ENCODE results near the gene SLC36A2.

The SLC36A2 gene

DNA sequence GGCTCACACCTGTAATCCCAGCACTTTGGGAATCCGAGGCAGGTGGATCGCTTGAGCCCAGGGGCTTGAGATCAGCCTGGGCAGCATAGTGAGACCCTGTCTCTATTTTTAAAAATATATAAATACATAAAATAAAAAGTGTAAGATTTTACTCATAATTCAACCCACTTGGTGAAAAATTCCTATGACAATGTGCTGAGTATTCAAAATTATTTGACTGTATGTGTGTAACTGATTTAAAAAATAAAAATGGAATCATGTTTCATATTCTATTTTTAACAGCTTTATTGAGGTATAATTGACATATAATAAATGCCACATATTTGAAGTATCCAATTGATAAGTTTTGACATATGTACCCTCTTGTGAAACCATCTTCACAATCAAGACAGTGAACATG lies 71.6 kb downstream of the SLC36A2 start:
- no peaks in the 10 kb centered on the region for H3K4me1 ChIP-seq (ENCODE audit: low read length)
- H4K20me1 ChIP-seq (ENCODE audit: insufficient read depth, low read length) = no peaks in the 10 kb centered on the region
- H3K36me3 ChIP-seq (replicated peaks; ENCODE audit: insufficient read depth, low read length) = no peaks in the 10 kb centered on the region
- DNase-seq = no peak
- no peaks in the 10 kb centered on the region for H3K9me3 ChIP-seq (replicated peaks; ENCODE audit: insufficient read depth, low read length)
- H3F3A ChIP-seq (ENCODE audit: insufficient read depth, low read length) = no peaks in the 10 kb centered on the region
- TF ChIP-seq EZH2 (optimal IDR thresholded peaks at IDR 0.05; ENCODE audit: low read depth, low read length) (no peak), EZH2phosphoT487 (IDR thresholded peaks at IDR 0.05; ENCODE audit: low read length) (no peak)
- TF ChIP-seq, protein P1, sequence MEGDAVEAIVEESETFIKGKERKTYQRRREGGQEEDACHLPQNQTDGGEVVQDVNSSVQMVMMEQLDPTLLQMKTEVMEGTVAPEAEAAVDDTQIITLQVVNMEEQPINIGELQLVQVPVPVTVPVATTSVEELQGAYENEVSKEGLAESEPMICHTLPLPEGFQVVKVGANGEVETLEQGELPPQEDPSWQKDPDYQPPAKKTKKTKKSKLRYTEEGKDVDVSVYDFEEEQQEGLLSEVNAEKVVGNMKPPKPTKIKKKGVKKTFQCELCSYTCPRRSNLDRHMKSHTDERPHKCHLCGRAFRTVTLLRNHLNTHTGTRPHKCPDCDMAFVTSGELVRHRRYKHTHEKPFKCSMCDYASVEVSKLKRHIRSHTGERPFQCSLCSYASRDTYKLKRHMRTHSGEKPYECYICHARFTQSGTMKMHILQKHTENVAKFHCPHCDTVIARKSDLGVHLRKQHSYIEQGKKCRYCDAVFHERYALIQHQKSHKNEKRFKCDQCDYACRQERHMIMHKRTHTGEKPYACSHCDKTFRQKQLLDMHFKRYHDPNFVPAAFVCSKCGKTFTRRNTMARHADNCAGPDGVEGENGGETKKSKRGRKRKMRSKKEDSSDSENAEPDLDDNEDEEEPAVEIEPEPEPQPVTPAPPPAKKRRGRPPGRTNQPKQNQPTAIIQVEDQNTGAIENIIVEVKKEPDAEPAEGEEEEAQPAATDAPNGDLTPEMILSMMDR (IDR thresholded peaks at IDR 0.05; ENCODE audit: low read length) = no peak
- no peak overlapping the region for H3K27ac ChIP-seq (ENCODE audit: low read length)
- no peak overlapping the region for H3K4me2 ChIP-seq (ENCODE audit: low read depth, low read length)
- H3K79me2 ChIP-seq (ENCODE audit: low read length) = no peaks in the 10 kb centered on the region
- H3K9me2 ChIP-seq (replicated peaks; ENCODE audit: insufficient read depth, low read length) = no peaks in the 10 kb centered on the region
- H3K27me3 ChIP-seq (replicated peaks; ENCODE audit: insufficient read depth, low read length) = no peaks in the 10 kb centered on the region
- no peak overlapping the region for H3K4me3 ChIP-seq (ENCODE audit: low read length)
- no peak overlapping the region for H2AFZ ChIP-seq (ENCODE audit: low read length)
- no peak overlapping the region for H3K9ac ChIP-seq (ENCODE audit: low read length)

DNA sequence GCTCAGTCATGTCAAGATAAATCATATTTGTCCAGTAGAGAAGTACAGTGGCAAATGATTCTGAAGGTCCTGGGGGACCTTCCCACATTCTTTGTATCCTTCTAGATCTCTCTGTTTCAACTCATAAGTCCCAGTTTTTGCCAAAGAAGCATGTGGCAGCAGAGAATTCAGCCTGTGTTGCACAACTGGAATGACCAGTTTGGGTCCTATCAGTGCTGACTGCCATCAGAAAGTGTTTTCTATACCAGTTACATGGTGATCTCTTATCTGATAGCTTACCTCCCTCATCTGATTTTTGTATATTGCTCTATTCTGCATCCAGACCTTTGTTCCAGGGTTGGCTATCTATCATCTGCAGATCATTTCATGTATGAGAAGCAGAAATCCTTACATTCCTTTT lies 72.7 kb downstream of the SLC36A2 start:
- no peak overlapping the region for H3K27ac ChIP-seq (ENCODE audit: low read length)
- DNase-seq = no peak
- no peaks in the 10 kb centered on the region for H4K20me1 ChIP-seq (ENCODE audit: insufficient read depth, low read length)
- H3K4me2 ChIP-seq (ENCODE audit: low read depth, low read length) = no peak overlapping the region
- no peak overlapping the region for H3K4me3 ChIP-seq (ENCODE audit: low read length)
- no peaks in the 10 kb centered on the region for H3K9me2 ChIP-seq (replicated peaks; ENCODE audit: insufficient read depth, low read length)
- no peak overlapping the region for H2AFZ ChIP-seq (ENCODE audit: low read length)
- H3F3A ChIP-seq (ENCODE audit: insufficient read depth, low read length) = no peaks in the 10 kb centered on the region
- TF ChIP-seq, protein P1 (IDR thresholded peaks at IDR 0.05; ENCODE audit: low read length) = no peak
- TF ChIP-seq EZH2 (optimal IDR thresholded peaks at IDR 0.05; ENCODE audit: low read depth, low read length) = no peak
- no peak for TF ChIP-seq EZH2phosphoT487 (IDR thresholded peaks at IDR 0.05; ENCODE audit: low read length)
- no peaks in the 10 kb centered on the region for H3K79me2 ChIP-seq (ENCODE audit: low read length)
- H3K9ac ChIP-seq (ENCODE audit: low read length) = no peak overlapping the region
- no peaks in the 10 kb centered on the region for H3K27me3 ChIP-seq (replicated peaks; ENCODE audit: insufficient read depth, low read length)
- H3K9me3 ChIP-seq (replicated peaks; ENCODE audit: insufficient read depth, low read length) = no peaks in the 10 kb centered on the region
- no peaks in the 10 kb centered on the region for H3K36me3 ChIP-seq (replicated peaks; ENCODE audit: insufficient read depth, low read length)
- no peaks in the 10 kb centered on the region for H3K4me1 ChIP-seq (ENCODE audit: low read length)

DNA sequence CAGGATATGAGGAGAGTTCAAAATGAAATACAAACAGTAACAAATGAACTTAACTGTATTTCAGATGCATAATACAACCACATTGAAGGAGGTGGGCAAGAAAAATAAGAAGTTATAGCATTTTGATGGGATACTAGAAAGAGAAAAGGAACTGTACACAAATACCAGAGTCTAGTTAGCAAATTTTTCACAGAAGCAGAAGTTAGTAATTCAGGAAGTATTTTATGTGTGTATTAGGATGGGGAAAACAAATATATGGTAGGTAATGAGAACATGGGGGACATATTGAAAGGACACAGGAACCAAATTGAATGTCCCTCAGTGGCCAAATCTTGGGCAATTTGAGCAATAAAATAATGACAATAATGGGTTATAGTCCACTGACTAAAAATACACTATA lies 76.0 kb downstream of the SLC36A2 start:
- no peak overlapping the region for H3K27ac ChIP-seq (ENCODE audit: low read length)
- H3K27me3 ChIP-seq (replicated peaks; ENCODE audit: insufficient read depth, low read length) = no peaks in the 10 kb centered on the region
- H3K4me2 ChIP-seq (ENCODE audit: low read depth, low read length) = no peak overlapping the region
- H3F3A ChIP-seq (ENCODE audit: insufficient read depth, low read length) = no peaks in the 10 kb centered on the region
- TF ChIP-seq EZH2phosphoT487 (IDR thresholded peaks at IDR 0.05; ENCODE audit: low read length) (no peak), EZH2 (optimal IDR thresholded peaks at IDR 0.05; ENCODE audit: low read depth, low read length) (no peak)
- TF ChIP-seq, protein P1 (IDR thresholded peaks at IDR 0.05; ENCODE audit: low read length) = no peak
- H3K4me1 ChIP-seq (ENCODE audit: low read length) = no peaks in the 10 kb centered on the region
- H3K79me2 ChIP-seq (ENCODE audit: low read length) = no peaks in the 10 kb centered on the region
- H3K9me3 ChIP-seq (replicated peaks; ENCODE audit: insufficient read depth, low read length) = no peaks in the 10 kb centered on the region
- no peaks in the 10 kb centered on the region for H4K20me1 ChIP-seq (ENCODE audit: insufficient read depth, low read length)
- H3K36me3 ChIP-seq (replicated peaks; ENCODE audit: insufficient read depth, low read length) = no peaks in the 10 kb centered on the region
- no peak overlapping the region for H3K9ac ChIP-seq (ENCODE audit: low read length)
- no peak overlapping the region for H3K4me3 ChIP-seq (ENCODE audit: low read length)
- no peak for DNase-seq
- H3K9me2 ChIP-seq (replicated peaks; ENCODE audit: insufficient read depth, low read length) = no peaks in the 10 kb centered on the region
- no peak overlapping the region for H2AFZ ChIP-seq (ENCODE audit: low read length)

Data from MM.1S (cell line).